T-cell (primary cell): Measurements from ENCODE around the gene TEX36. TPM values are rescaled to one million over a fixed set of nuclear protein-coding genes. Genes with fewer than 3 reads are reported as not detected.
"Not testable (repeated sequence)": the region's sequence is repeated elsewhere in the genome, so short reads cannot be mapped to it uniquely, and the experiment has no call there.

ENCODE experiments used
- ATAC-seq, 4 experiments: fragments of 200-7000 bp in 3 of 4; fragments of 150-1000 bp in 1 of 4; cut with Tn5 transposase; replicated peaks in 1 of 4; 1 replicate in 3 of 4; 2 replicates in 1 of 4; pipeline ENCODE4 v1.10.0; 2021; ENCODE audit warnings: moderate library complexity in 3 of 4, mild to moderate bottlenecking in 2 of 4, moderate number of reproducible peaks in 1 of 4
- CTCF ChIA-PET, 2 donors: fragments of 300-600 bp; sonication (Branson Sonifier 250); formaldehyde crosslinking; loops; one replicate each; lab custom pipeline; 2022; ENCODE audit warnings: antibody characterized with exemption in 2 of 2; lab: Charles Lee
- POLR2A ChIA-PET, 2 donors: fragments of 300-600 bp; sonication (Branson Sonifier 250); formaldehyde crosslinking; loops; one replicate each; lab custom pipeline; 2022; ENCODE audit warnings: antibody characterized with exemption in 2 of 2; lab: Charles Lee
- DNase-seq, 35 experiments: peaks; one replicate each; pipeline versions ENCODE4 v3.0.0 to v3.0.0-alpha.2; 2013 to 2023
- H3K27ac ChIP-seq: one replicate; pipeline ENCODE4 v1.5.1; 2013; ENCODE audit warnings: low read length
- H3K27me3 ChIP-seq, 2 experiments: replicated peaks in 1 of 2; 1 replicate in 1 of 2; 2 replicates in 1 of 2; pipeline versions ENCODE4 v1.6.1 to v1.7.0; 2013; ENCODE audit warnings: low read length in 1 of 2, mixed read lengths in 1 of 2; ENCODE audit not compliant: control insufficient read depth in 2 of 2, insufficient read depth in 2 of 2; ENCODE audit errors: extremely low read depth in 1 of 2
- H3K36me3 ChIP-seq, 2 donors: 1 replicate in 1 of 2; 2 replicates in 1 of 2; pipeline versions ENCODE4 v1.6.1 to v1.7.0; 2013; ENCODE audit warnings: low read length in 1 of 2; ENCODE audit not compliant: control insufficient read depth in 2 of 2, insufficient read depth in 1 of 2; ENCODE audit errors: extremely low read depth in 1 of 2
- H3K4me1 ChIP-seq, 2 experiments: 1 replicate in 1 of 2; 2 replicates in 1 of 2; pipeline versions ENCODE4 v1.6.1 to v1.7.0; 2013; ENCODE audit warnings: low read length in 2 of 2, mixed read lengths in 1 of 2; ENCODE audit not compliant: insufficient read depth in 2 of 2, control insufficient read depth in 1 of 2; ENCODE audit errors: extremely low read depth in 1 of 2
- H3K4me3 ChIP-seq, 2 donors: 1 replicate in 1 of 2; 2 replicates in 1 of 2; pipeline versions ENCODE4 v1.5.1 to v1.7.0; 2013; ENCODE audit warnings: mild to moderate bottlenecking in 2 of 2, low read length in 1 of 2, moderate library complexity in 1 of 2; ENCODE audit not compliant: control insufficient read depth in 1 of 2; ENCODE audit errors: extremely low read depth in 1 of 2
- H3K9me3 ChIP-seq: 2 replicates; pipeline ENCODE4 v1.7.0; 2013
- H3K27ac Mint-ChIP-seq, 2 donors: one replicate each; pipeline ENCODE4 v1.8.0; 2020 to 2021; ENCODE audit warnings: mild to moderate bottlenecking in 2 of 2, mixed read lengths in 2 of 2
- H3K27me3 Mint-ChIP-seq, 2 donors: one replicate each; pipeline ENCODE4 v1.8.0; 2021 to 2022; ENCODE audit warnings: mixed read lengths in 2 of 2
- H3K36me3 Mint-ChIP-seq: one replicate; pipeline ENCODE4 v1.8.0; 2021; ENCODE audit warnings: mixed read lengths
- H3K4me1 Mint-ChIP-seq, 3 donors: one replicate each; pipeline ENCODE4 v1.8.0; 2020 to 2022; ENCODE audit warnings: mixed read lengths in 3 of 3, mild to moderate bottlenecking in 1 of 3
- H3K4me3 Mint-ChIP-seq, 3 donors: one replicate each; pipeline ENCODE4 v1.8.0; 2020 to 2022; ENCODE audit warnings: mild to moderate bottlenecking in 3 of 3, mixed read lengths in 3 of 3, moderate library complexity in 3 of 3
- H3K9me3 Mint-ChIP-seq, 3 donors: one replicate each; pipeline ENCODE4 v1.8.0; 2020 to 2022; ENCODE audit warnings: mixed read lengths in 3 of 3
- WGBS: methylation state at CpG from one replicate; pipeline ENCODE4 v1.1.5; 2013; ENCODE audit warnings: missing lambda C conversion rate; ENCODE audit not compliant: insufficient coverage; 5-methylcytosine and 5-hydroxymethylcytosine counted together
- total RNA-seq, 35 experiments: library from RNA in 6 of 35; stranded (reverse) in 6 of 35; fragments of 120-200 nt in 1 of 35; gene quantifications; one replicate each; pipeline versions ENCODE4 v1.2.1 to v1.2.4 and lab custom pipeline; 2013 to 2026

Gene TEX36
- total RNA-seq, 5 donors from 2014 or later (not counting 1 experiment from before 2014, with no cell fraction given) = not detected

DNA sequence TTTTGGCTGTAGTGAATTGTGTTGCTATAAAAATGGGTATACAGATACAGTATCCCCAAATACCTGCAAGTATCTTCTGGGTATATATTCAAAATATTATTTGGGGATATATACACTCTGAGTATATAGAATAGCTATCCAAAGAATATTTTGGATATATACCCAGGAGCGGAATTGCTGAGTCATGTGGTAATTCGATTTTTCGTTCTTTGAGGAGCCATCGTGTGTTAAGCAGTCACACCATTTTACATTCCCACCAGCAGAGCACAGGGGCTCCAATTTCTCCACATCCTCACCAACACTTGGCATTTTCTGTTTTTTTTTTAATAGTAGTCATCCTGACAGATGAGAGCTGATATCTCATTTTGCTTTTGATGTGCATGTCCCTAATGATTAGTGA lies 61.9 kb downstream of the TEX36 start:
- Mint-ChIP-seq H3K36me3 (no peaks in the 10 kb centered on the region), H3K9me3 (no peaks in the 10 kb centered on the region), H3K4me3 (no peak overlapping the region), H3K27ac (no peak overlapping the region), H3K4me1 (no peaks in the 10 kb centered on the region), H3K27me3 (peaks cover 13 to 21% of the 10 kb centered on the region in 2 donors)
- ChIA-PET POLR2A (no interaction called here), CTCF (no interaction called here)
- no CpG with 5 or more reads among the region's 4 CpGs for WGBS
- Histone ChIP-seq H3K9me3 (no peaks in the 10 kb centered on the region), H3K27me3 (peaks cover 0 to 18% of the 10 kb centered on the region in 2 experiments), H3K36me3 (no peaks in the 10 kb centered on the region), H3K4me1 (no peaks in the 10 kb centered on the region), H3K4me3 (no peak overlapping the region), H3K27ac (no peak overlapping the region)
- ATAC-seq = no peak
- no peak for DNase-seq

DNA sequence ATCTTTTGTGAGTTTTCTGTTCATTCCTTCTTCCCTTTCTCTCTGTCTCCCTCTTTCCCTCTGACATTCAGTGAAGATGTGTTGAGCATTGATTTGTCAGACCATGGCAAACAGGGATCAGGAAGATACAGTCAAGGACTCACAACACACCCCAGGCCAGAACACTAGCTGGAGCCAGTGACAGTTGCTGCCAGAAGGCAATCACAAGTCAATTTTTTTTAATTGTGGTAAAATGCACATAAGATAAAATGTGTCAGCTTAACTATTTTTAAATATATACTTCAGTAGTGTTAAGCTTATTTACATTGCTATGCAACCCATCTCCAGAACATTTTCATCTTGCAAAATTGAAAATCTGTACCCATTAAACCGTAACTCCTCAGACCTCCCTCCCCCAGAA lies 62.6 kb downstream of the TEX36 start:
- H3K27ac Mint-ChIP-seq = no peak overlapping the region
- Histone ChIP-seq H3K9me3 (no peaks in the 10 kb centered on the region), H3K4me3 (no peak overlapping the region), H3K27me3 (peaks cover 0 to 14% of the 10 kb centered on the region in 2 experiments), H3K36me3 (no peaks in the 10 kb centered on the region), H3K4me1 (no peaks in the 10 kb centered on the region), H3K27ac (no peak overlapping the region)
- DNase-seq = no peak
- H3K9me3 Mint-ChIP-seq = no peaks in the 10 kb centered on the region
- no peak for ATAC-seq
- H3K4me3 Mint-ChIP-seq = no peak overlapping the region
- peaks cover 11 to 18% of the 10 kb centered on the region in 2 donors for H3K27me3 Mint-ChIP-seq
- WGBS = no CpG with 5 or more reads among the region's 1 CpG
- ChIA-PET CTCF (no interaction called here), POLR2A (no interaction called here)
- no peaks in the 10 kb centered on the region for H3K4me1 Mint-ChIP-seq
- no peaks in the 10 kb centered on the region for H3K36me3 Mint-ChIP-seq

DNA sequence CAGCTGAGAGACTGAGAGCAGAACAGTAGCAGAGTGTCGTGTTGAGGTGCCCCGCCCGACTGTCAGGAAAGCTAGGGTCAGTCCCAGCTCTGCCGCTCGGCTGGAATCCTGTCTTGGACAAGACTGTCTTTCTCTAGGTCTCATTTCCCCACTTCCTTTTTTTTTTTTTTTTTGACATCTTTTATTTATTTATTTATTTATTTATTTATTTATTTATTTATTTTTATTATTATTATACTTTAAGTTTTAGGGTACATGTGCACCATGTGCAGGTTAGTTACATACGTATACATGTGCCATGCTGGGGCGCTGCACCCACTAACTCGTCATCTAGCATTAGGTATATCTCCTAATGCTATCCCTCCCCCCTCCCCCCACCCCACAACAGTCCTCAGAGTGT lies 69.9 kb downstream of the TEX36 start:
- H3K27ac ChIP-seq, CTCF ChIA-PET, H3K9me3 Mint-ChIP-seq, H3K27ac Mint-ChIP-seq, POLR2A ChIA-PET, H3K4me3 Mint-ChIP-seq, H3K36me3 ChIP-seq, H3K4me3 ChIP-seq, H3K4me1 ChIP-seq, H3K4me1 Mint-ChIP-seq, ATAC-seq, DNase-seq, H3K27me3 ChIP-seq, H3K36me3 Mint-ChIP-seq, H3K27me3 Mint-ChIP-seq, H3K9me3 ChIP-seq: not testable (repeated sequence)
- WGBS = 100% methylated on average over 1 of the region's 8 CpGs

DNA sequence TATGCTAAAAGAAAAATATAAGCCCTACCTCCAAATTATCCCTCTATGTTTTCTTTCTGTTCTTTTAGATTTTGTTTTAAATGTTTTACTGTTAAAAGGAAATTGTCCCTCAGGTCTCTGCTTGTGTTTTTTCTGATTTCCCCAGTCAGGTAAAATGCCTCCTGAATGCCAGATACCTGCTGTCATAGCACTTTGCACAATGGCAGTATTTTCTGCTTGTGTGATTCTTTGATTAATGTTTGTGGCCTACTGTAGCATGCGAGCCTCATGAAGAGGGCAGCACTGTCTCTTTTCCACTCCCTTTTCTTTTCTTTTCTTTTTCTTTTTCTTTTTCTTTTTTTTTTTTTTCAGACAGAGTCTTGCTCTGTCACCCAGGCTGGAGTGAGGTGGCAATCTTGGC lies 71.2 kb downstream of the TEX36 start:
- H3K9me3 ChIP-seq = no peaks in the 10 kb centered on the region
- no peak overlapping the region for H3K27ac ChIP-seq
- no peak overlapping the region for H3K27ac Mint-ChIP-seq
- ATAC-seq (no peak), DNase-seq (no peak)
- no peaks in the 10 kb centered on the region for H3K36me3 Mint-ChIP-seq
- H3K4me3 Mint-ChIP-seq = no peak overlapping the region
- H3K27me3 ChIP-seq = no peaks in the 10 kb centered on the region
- H3K27me3 Mint-ChIP-seq = peaks cover 0 to 2% of the 10 kb centered on the region in 2 donors
- H3K4me3 ChIP-seq = no peak overlapping the region
- H3K4me1 Mint-ChIP-seq = no peaks in the 10 kb centered on the region
- no peaks in the 10 kb centered on the region for H3K4me1 ChIP-seq
- CTCF ChIA-PET = no interaction called here
- H3K36me3 ChIP-seq = no peaks in the 10 kb centered on the region
- WGBS = no CpG with 5 or more reads among the region's 1 CpG
- H3K9me3 Mint-ChIP-seq = peaks cover 0 to 2% (median 0%) of the 10 kb centered on the region in 3 donors
- POLR2A ChIA-PET = interaction anchor here in 1 of 2 donors (0.7 kb wide), 1 partner anchor 1686 kb away, joined by 4 read pairs; no protein-coding TSS in a partner anchor

DNA sequence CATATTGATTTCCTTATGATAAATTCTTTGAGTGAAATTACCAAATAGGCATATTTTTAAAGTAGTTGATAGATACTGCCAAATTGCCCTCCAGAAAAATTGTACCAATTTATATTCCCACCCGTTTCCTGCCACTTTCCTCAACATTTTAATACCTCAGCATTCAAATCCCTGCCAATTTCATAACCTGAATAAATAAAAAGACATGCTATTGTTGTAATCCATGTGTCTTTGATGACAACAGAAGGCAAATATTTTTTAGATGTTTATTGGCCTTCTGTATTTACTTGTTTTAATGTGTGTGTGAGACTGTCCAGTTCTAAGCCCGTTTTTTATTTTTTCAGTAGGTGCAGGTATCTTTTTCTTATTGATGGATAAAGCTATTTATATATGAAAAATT lies 71.7 kb downstream of the TEX36 start:
- POLR2A ChIA-PET = no interaction called here
- Histone ChIP-seq H3K36me3 (no peaks in the 10 kb centered on the region), H3K4me1 (no peaks in the 10 kb centered on the region), H3K4me3 (no peak overlapping the region), H3K27me3 (no peaks in the 10 kb centered on the region), H3K27ac (no peak overlapping the region), H3K9me3 (no peaks in the 10 kb centered on the region)
- H3K27me3 Mint-ChIP-seq = peaks cover 0 to 7% of the 10 kb centered on the region in 2 donors
- no peak overlapping the region for H3K4me3 Mint-ChIP-seq
- ATAC-seq (no peak), DNase-seq (no peak)
- H3K36me3 Mint-ChIP-seq = no peaks in the 10 kb centered on the region
- no peak overlapping the region for H3K27ac Mint-ChIP-seq
- WGBS = no CpG with 5 or more reads among the region's 2 CpGs
- H3K9me3 Mint-ChIP-seq = peaks cover 0 to 2% (median 0%) of the 10 kb centered on the region in 3 donors
- H3K4me1 Mint-ChIP-seq = no peaks in the 10 kb centered on the region
- CTCF ChIA-PET = no interaction called here

DNA sequence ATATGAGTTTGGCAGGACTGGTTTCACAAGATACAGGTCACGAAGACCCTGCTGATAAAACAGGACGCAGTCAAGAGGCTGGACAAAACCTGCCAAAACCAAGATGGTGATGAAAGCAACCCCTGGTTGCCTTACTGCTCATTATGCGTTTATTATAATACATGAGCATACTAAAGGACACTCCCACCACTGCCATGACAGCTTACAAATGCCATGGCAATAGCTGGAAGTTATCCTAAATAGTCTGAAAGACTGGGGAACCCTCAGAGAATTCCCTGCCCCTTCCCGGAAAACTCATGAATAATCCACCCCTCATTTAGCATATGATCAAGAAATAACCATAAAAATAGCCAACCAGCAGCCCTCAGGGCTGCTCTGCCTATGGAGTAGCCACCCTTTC lies 73.1 kb downstream of the TEX36 start:
- no peaks in the 10 kb centered on the region for H3K36me3 Mint-ChIP-seq
- CTCF ChIA-PET = no interaction called here
- ATAC-seq = no peak

DNA sequence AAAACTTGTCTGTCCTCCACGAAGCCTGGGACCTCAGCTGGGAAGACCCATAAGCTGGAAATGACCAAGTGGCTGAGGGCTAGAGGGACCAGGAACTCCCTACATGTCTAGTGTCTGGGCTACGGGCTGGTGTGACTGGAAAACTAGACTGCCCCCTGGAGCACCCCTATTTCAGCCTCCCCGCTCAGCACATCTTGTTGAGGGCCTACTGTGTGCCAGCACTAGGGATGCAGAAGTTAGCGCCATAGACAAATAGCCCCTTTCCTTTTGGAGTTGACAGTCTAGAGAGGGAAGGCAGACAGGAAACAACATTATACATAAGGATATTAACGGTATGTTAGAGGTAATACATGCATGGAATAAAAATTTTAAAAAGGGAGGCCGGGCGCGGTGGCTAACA lies 74.5 kb downstream of the TEX36 start:
- 80% methylated on average over 1 of the region's 8 CpGs for WGBS
- H3K9me3 Mint-ChIP-seq = peaks cover 0 to 2% (median 0%) of the 10 kb centered on the region in 3 donors
- no peak overlapping the region for H3K27ac Mint-ChIP-seq
- H3K4me1 Mint-ChIP-seq = no peaks in the 10 kb centered on the region
- Histone ChIP-seq H3K9me3 (no peaks in the 10 kb centered on the region), H3K4me1 (no peaks in the 10 kb centered on the region), H3K27me3 (peaks cover 0 to 6% of the 10 kb centered on the region in 2 experiments), H3K27ac (no peak overlapping the region), H3K36me3 (no peaks in the 10 kb centered on the region), H3K4me3 (no peak overlapping the region)
- no peak for DNase-seq
- no peak overlapping the region for H3K4me3 Mint-ChIP-seq
- H3K27me3 Mint-ChIP-seq = peaks cover 3 to 16% of the 10 kb centered on the region in 2 donors
- ATAC-seq = no peak
- ChIA-PET POLR2A (no interaction called here), CTCF (no interaction called here)
- H3K36me3 Mint-ChIP-seq = no peaks in the 10 kb centered on the region

More for the DNA sequence above, 73.1 kb downstream of the TEX36 start:
- H3K9me3 Mint-ChIP-seq = peaks cover 0 to 2% (median 0%) of the 10 kb centered on the region in 3 donors
- no peak overlapping the region for H3K4me3 Mint-ChIP-seq
- POLR2A ChIA-PET = no interaction called here
- H3K36me3 ChIP-seq = no peaks in the 10 kb centered on the region
- no peak for DNase-seq
- H3K27ac ChIP-seq = no peak overlapping the region
- no peaks in the 10 kb centered on the region for H3K27me3 ChIP-seq
- no peaks in the 10 kb centered on the region for H3K9me3 ChIP-seq
- 92% methylated on average over 1 of the region's 4 CpGs for WGBS
- no peak overlapping the region for H3K4me3 ChIP-seq
- peaks cover 3 to 16% of the 10 kb centered on the region in 2 donors for H3K27me3 Mint-ChIP-seq
- H3K4me1 ChIP-seq = no peaks in the 10 kb centered on the region
- H3K4me1 Mint-ChIP-seq = no peaks in the 10 kb centered on the region
- H3K27ac Mint-ChIP-seq = no peak overlapping the region
